DOHH2 (cell line): ENCODE results near the gene HBE1.

Source experiments
- EZH2phosphoT487 ChIP-seq: fragments of 200-600 bp; sonication (generic); IDR thresholded peaks from 2 replicates; pipeline ENCODE4 v1.6.1; 2017; ENCODE audit warnings: borderline replicate concordance, mild to moderate bottlenecking, antibody characterized with exemption, low read length, moderate library complexity, mixed read lengths
- TF ChIP-seq, protein P1 (sequence below): fragments of 200-600 bp; sonication (generic); IDR thresholded peaks from one replicate; pipeline ENCODE4 v1.5.1; 2014; ENCODE audit warnings: antibody characterized with exemption, mild to moderate bottlenecking, low read depth, low read length; ENCODE audit not compliant: poor library complexity, severe bottlenecking

DNA sequence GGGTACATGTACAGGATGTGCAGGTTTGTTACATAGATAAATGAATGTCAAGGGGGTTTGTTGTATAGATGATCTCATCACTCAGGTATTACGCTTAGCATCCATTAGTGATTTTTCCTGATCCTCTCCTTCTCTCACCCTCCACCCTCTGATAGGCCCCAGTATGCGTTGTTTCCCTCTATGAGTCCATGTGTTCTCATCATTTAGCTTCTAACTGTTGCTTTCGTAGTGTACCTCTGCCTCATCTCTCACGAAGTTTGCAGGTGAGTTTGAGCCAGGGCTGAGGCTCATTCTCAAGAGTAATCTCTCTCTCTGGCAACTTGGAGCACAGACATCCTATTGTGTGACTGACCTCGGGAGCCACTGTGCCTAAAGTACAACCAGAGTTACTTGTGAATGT is 4.7 kb upstream of the HBE1 start:
- TF ChIP-seq, protein P1, sequence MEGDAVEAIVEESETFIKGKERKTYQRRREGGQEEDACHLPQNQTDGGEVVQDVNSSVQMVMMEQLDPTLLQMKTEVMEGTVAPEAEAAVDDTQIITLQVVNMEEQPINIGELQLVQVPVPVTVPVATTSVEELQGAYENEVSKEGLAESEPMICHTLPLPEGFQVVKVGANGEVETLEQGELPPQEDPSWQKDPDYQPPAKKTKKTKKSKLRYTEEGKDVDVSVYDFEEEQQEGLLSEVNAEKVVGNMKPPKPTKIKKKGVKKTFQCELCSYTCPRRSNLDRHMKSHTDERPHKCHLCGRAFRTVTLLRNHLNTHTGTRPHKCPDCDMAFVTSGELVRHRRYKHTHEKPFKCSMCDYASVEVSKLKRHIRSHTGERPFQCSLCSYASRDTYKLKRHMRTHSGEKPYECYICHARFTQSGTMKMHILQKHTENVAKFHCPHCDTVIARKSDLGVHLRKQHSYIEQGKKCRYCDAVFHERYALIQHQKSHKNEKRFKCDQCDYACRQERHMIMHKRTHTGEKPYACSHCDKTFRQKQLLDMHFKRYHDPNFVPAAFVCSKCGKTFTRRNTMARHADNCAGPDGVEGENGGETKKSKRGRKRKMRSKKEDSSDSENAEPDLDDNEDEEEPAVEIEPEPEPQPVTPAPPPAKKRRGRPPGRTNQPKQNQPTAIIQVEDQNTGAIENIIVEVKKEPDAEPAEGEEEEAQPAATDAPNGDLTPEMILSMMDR: no peak
- TF ChIP-seq EZH2phosphoT487: no peak
